8988T (cell line): ENCODE data around the gene IL18R1.

Source experiments
- DNase-seq: peaks from one replicate; pipeline ENCODE4 v3.0.0; 2011

IL18R1 gene

GRCh38 chr2:102392096-102392495 is 36.5 kb downstream of the IL18R1 start:
- no peak for DNase-seq

DNA sequence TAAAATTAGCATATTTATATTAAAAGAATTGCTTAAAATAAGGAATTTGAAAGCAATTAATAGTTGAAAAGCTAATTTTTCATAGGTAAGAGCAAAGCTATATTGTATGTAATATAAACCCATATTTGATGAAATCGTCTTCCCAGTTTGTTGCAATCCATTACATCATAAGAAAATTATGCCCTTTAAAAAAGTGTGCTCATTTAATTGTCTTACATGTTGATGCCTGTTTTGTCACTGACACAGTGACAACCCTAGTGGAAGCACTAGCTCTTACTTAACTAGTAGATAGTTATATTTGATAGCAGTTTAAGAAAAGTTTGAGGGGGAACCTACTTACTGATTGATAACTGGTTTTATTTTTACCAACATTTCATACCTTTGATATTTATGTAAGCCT is 37.3 kb downstream of the IL18R1 start:
- no peak for DNase-seq

- no peak for DNase-seq
Measured at GRCh38 chr2:102396012-102396411, 40.4 kb downstream of the IL18R1 start.

DNA sequence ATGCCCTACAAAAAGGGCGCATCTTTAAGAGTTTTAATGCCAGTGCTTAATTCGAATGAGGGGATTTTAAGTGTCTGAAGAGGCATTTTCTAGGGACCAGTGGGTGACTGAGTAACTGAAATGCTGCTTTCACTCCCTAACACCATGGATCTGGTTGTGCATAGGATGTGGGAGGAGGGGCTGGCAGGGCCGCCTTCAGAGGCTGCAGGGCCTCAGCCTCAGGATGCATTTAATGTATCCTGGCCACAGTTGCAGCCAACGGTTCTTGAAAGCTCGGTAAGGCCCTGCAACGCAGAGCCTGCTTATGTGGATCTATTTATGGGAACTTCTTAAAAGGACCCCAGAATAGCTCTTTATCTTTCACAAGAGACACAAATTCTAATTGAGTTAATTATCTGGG is 41.6 kb downstream of the IL18R1 start:
- DNase-seq, result no peak

- no peak for DNase-seq
Measured at GRCh38 chr2:102399499-102400141, 44.0 kb downstream of the IL18R1 start.

DNA sequence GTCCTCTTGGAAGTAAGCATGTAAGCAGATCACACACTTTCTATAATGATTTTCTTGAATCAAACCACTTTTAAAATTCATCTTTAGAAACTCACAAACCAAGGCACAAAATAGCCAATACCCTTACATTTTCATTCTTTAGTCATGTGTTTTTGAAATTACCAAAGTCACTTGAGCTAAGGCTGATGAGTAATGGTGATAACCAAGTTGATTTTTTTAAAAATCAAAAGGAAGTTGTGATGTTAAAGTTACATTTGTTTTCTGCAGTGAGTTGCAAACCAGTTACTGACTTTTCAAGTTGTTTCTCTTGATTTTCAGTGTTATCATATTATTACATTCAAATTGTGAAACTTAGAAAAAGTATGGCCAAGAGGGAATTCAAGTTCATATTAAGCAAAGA is 45.9 kb downstream of the IL18R1 start:
- DNase-seq, result no peak

DNA sequence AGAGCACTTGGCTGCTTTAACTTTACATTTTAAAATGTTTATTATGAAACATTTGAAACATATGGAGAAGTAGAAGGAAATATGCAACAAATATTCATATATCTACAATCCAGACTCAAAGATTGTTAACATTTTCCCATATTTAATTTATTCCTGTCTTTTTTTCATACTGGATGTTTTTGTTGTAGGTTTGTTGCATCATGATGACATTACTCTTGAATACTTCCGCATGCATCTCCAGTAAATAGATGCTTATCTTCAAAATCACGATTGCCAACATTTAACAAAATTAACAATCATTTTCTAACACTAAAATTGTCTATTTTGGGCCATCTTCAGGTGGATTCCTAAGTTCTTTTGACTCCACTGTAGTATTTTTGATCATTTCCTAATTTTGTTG is 46.3 kb downstream of the IL18R1 start:
- no peak for DNase-seq

GRCh38 chr2:102410952-102411351 is 55.4 kb downstream of the IL18R1 start:
- no peak for DNase-seq

DNA sequence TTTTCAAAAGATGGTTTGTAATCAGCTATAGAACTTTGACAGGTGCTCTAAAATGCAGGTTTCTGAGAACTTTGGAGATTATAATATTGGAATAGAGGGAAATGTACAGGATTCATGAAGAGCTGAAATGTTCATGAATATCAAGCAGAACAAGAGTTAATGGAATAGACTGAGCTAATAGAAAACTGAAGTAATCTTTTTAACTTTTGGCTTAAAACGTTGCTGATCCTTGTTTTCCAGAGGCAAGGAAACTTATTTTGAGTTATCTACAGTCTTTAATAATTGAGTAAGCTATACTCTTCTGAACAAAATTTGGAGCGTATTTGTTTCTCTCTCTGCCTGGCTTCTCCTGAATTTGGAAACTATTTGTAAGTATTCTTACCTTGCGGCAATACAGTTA is 56.6 kb downstream of the IL18R1 start:
- no peak for DNase-seq

GRCh38 chr2:102417946-102418345 is 62.4 kb downstream of the IL18R1 start:
- DNase-seq, result no peak

GRCh38 chr2:102418421-102418961 is 62.9 kb downstream of the IL18R1 start:
- no peak for DNase-seq

DNA sequence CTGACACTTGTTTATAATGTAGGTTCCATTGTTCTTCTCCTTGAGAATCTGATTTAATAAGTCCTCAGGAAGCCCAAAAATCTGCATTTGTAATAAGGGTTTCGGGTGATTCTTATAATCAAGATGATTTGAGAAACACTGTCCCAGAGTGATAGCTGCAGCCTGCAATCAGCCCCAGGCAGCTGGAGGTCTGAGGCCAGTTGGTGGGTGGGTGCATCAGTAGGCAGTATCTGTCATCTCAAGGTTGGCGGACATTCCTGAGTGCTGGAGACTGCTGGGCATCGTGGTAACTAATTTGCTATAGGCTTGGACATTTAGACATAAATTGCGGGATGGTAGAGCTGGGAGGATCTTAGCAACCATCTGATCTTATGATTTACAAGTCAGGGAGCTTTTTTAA is 64.7 kb downstream of the IL18R1 start:
- DNase-seq, result no peak

DNA sequence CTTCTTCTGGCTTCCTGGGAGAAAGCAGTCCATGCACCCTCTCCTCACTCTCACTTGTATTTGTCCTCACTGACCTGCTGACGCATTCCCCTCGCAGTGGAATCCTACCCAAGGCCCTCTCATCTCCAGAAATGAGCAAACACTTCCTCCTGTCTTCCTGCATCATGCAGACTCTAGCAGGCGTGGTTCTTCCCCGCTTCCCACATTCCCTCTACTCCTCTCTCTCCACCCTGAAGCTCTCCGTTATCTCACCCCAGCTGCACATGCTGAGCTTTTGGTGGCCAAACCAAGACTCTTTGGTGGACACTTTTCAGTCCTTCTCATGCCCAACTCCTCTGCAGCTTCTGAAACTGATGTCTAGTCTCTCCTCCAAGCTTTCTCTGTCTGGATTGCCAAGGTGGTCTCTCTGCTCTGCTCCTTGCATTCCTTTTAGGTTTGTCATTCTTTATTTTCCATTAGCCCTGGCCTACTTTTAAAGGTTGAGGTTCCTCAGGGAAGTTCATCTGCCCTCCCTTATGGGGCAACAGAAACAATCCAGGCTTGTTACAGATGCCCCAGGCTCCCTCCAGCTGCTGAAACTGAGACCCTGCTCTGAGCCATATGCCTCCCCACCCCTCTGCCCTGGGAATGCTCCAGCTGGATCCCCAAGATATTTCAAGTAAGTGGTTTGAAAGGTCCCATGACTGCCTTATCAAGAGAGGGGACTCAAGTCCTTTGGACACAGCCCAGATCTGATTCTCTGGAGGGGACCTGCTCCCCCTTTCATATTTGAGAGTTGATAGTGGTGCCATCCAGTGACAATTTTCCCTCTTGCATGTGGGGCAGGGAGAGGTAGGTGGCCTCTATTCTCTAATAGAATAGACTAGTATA is 66.5 kb downstream of the IL18R1 start:
- DNase-seq, result no peak

- no peak for DNase-seq
Measured at GRCh38 chr2:102422910-102423309, 67.3 kb downstream of the IL18R1 start, which contains the start of gene IL18RAP. TSS of gene IL18RAP (plus strand) at chr2:102423160. CDS start at chr2:102423278, 118 bp downstream.

GRCh38 chr2:102423368-102423767 is 67.8 kb downstream of the IL18R1 start:
- DNase-seq, result no peak

- no peak for DNase-seq
Measured at GRCh38 chr2:102424754-102425153, 69.2 kb downstream of the IL18R1 start.

DNA sequence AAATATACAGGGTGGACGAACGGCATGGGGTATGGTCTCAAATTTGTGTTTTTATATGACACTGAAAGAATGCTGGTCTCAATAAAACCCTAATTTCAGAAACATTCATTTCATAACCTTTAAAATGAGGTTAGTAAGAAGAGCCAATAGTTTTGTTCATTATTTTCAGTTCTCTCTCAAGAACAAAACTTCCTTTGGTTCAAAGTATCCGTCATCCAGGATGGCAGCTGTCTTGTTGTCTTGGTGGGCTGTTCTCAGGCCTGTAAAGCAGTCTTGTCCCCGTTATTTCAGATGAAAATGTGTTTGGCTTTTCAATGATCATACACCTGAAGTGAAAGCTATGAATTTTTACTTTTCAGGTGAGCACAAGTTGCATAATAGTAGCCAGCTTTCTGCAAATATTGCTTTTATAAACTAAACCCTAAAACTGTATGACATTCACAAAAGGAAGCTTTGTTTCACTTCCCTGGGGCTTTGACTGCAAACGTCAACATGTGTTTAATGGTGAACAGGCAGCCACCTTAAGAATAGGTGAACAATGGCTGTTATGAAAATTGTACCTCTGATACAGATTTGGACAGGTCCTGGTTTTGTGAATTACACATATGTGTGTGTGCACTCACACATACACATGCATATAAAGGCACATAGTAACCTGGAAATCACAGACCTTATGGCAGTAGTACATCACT is 70.0 kb downstream of the IL18R1 start:
- no peak for DNase-seq

DNA sequence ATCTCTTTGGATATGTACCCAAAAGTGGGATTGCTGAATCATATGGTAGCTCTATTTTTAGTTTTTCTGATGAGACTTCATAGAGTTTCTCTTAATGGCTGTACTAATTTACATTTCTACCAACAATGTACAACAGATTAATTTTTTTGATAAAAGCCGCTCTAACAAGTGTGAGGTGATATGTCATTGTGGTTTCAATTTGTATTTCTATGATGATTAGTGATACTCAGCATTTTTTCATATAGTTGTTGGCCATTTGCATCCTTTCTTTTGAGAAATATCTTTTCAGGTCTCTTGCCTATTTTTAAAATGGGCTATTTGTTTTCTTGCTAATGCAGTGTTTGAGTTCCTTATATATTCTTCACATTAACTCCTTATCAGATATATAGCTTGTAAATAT is 71.7 kb downstream of the IL18R1 start:
- no peak for DNase-seq

GRCh38 chr2:102428573-102428972 is 73.0 kb downstream of the IL18R1 start:
- no peak for DNase-seq

- DNase-seq, result no peak
Measured at GRCh38 chr2:102432386-102432785, 76.8 kb downstream of the IL18R1 start.

- DNase-seq, result no peak
Measured at GRCh38 chr2:102433973-102434654, 78.5 kb downstream of the IL18R1 start.

- DNase-seq, result no peak
Measured at GRCh38 chr2:102434655-102435381, 79.2 kb downstream of the IL18R1 start.
